Measurements from ENCODE around the gene TRIM14.

DNA sequence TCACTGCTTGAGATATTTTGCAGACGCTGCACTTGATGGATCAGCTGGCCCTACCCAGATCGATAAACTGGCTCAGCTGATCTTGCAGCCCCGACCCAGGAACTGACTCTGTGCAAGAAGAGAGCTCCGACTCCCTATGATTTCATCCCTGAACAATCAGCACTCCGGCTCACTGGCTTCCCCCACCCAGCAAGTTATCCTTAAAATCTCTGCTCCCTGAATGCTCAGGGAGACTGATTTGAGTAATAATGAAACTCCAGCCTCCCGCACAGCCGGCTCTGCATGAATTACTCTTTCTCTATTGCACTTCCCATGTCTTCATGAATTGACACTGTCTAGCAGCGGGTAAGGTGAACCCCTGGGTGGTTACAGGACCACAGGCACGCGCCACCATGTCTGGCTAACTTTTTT lies 79.4 kb downstream of the TRIM14 start:
- TF ChIP-seq, protein P1, sequence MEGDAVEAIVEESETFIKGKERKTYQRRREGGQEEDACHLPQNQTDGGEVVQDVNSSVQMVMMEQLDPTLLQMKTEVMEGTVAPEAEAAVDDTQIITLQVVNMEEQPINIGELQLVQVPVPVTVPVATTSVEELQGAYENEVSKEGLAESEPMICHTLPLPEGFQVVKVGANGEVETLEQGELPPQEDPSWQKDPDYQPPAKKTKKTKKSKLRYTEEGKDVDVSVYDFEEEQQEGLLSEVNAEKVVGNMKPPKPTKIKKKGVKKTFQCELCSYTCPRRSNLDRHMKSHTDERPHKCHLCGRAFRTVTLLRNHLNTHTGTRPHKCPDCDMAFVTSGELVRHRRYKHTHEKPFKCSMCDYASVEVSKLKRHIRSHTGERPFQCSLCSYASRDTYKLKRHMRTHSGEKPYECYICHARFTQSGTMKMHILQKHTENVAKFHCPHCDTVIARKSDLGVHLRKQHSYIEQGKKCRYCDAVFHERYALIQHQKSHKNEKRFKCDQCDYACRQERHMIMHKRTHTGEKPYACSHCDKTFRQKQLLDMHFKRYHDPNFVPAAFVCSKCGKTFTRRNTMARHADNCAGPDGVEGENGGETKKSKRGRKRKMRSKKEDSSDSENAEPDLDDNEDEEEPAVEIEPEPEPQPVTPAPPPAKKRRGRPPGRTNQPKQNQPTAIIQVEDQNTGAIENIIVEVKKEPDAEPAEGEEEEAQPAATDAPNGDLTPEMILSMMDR (IDR thresholded peaks at IDR 0.05): no peak
- TF ChIP-seq POLR2AphosphoS5 (IDR thresholded peaks at IDR 0.05) (no peak), POLR2A (IDR thresholded peaks at IDR 0.05) (no peak)

Measured in gastroesophageal sphincter (tissue), 3 donors.